Urinary bladder (tissue), 4 donors: ENCODE data around the gene PPY. TPM values are rescaled to one million over a fixed set of nuclear protein-coding genes. Genes with fewer than 3 reads are reported as not detected.

ENCODE experiments used
- DNase-seq: peaks from one replicate; pipeline ENCODE4 v3.0.0-alpha.2; 2015; ENCODE audit errors: extremely low spot score
- H3K27ac ChIP-seq: one replicate; pipeline ENCODE4 v1.5.1; 2013; ENCODE audit warnings: low read depth, mild to moderate bottlenecking, moderate library complexity
- H3K36me3 ChIP-seq: one replicate; pipeline ENCODE4 v1.6.1; 2013; ENCODE audit warnings: mild to moderate bottlenecking, moderate library complexity; ENCODE audit not compliant: insufficient read depth
- H3K4me1 ChIP-seq: one replicate; pipeline ENCODE4 v1.6.1; 2013; ENCODE audit warnings: mild to moderate bottlenecking, moderate library complexity; ENCODE audit not compliant: insufficient read depth
- H3K4me3 ChIP-seq: one replicate; pipeline ENCODE4 v1.5.1; 2013; ENCODE audit warnings: low read depth, low read length
- WGBS: extraction: QIAGEN DNeasy Blood & Tissue Kit; methylation state at CpG from one replicate; pipeline ENCODE4 v1.1.7; 2013; 5-methylcytosine and 5-hydroxymethylcytosine counted together
- polyA plus RNA-seq: library from polyadenylated mRNA; stranded (reverse); fragments of 200-250 nt; gene quantifications from one replicate; pipeline ENCODE4 v1.2.3, GENCODE V29; 2013
- total RNA-seq: library from RNA; depleted of rRNA; stranded (reverse); fragments of >200 nt; gene quantifications from one replicate; pipeline ENCODE4 v1.2.3, GENCODE V29; 2014
- donor health status: healthy with polysubstance abuse.
- donor health status: healthy.

The PPY gene
- total and polyA plus RNA-seq, 2 donors = not detected

GRCh38 chr17:43913584-43913983, 28.7 kb downstream of the PPY start:
- Histone ChIP-seq H3K36me3 (no peaks in the 10 kb centered on the region), H3K27ac (no peak overlapping the region), H3K4me1 (no peaks in the 10 kb centered on the region), H3K4me3 (no peak overlapping the region)
- 72% methylated on average over 6 of the region's 6 CpGs for WGBS
- DNase-seq = no peak

- H3K4me1 ChIP-seq = no peaks in the 10 kb centered on the region
- no peak overlapping the region for H3K4me3 ChIP-seq
- no peak for DNase-seq
- 48% methylated on average over 4 of the region's 4 CpGs for WGBS
- no peak overlapping the region for H3K27ac ChIP-seq
- no peaks in the 10 kb centered on the region for H3K36me3 ChIP-seq
These were observed 29.5 kb downstream of the PPY start for GRCh38 chr17:43912635-43913304.

- no peak for DNase-seq
These were observed 30.4 kb downstream of the PPY start for GRCh38 chr17:43911904-43912303.

GRCh38 chr17:43909537-43910231, 32.6 kb downstream of the PPY start:
- Histone ChIP-seq H3K4me1 (no peaks in the 10 kb centered on the region), H3K4me3 (no peak overlapping the region), H3K27ac (no peak overlapping the region), H3K36me3 (no peaks in the 10 kb centered on the region)
- no peak for DNase-seq
- WGBS = 64% methylated on average over 7 of the region's 7 CpGs

More at GRCh38 chr17:43911904-43912303, 30.4 kb downstream of the PPY start:
- H3K36me3 ChIP-seq = no peaks in the 10 kb centered on the region
- no peaks in the 10 kb centered on the region for H3K4me1 ChIP-seq
- H3K4me3 ChIP-seq = no peak overlapping the region
- WGBS = 67% methylated on average over 8 of the region's 8 CpGs
- H3K27ac ChIP-seq = no peak overlapping the region

GRCh38 chr17:43907998-43908721, 34.1 kb downstream of the PPY start:
- Histone ChIP-seq H3K4me1 (no peaks in the 10 kb centered on the region), H3K36me3 (no peaks in the 10 kb centered on the region), H3K27ac (no peak overlapping the region), H3K4me3 (peak overlapping the region; percentile 84)
- peak; percentile 64 for DNase-seq
- WGBS = 9% methylated on average over 26 of the region's 26 CpGs

GRCh38 chr17:43907425-43907981, 34.8 kb downstream of the PPY start, which contains the start of gene MPP2:
MPP2 (minus strand) TSS chr17:43907536; CDS start chr17:43904460, 3,076 bp downstream.
- Histone ChIP-seq H3K4me1 (no peaks in the 10 kb centered on the region), H3K36me3 (no peaks in the 10 kb centered on the region), H3K4me3 (peak within 1 kb of the TSS; percentile 84), H3K27ac (peak within 1 kb of the TSS; percentile 80)
- peak; percentile 76 for DNase-seq
- under 1% methylated on average over 36 of the region's 36 CpGs for WGBS

- H3K36me3 ChIP-seq = no peaks in the 10 kb centered on the region
- WGBS = under 1% methylated on average over 29 of the region's 29 CpGs
- H3K4me1 ChIP-seq = no peaks in the 10 kb centered on the region
- H3K27ac ChIP-seq = peak overlapping the region; percentile 80
- DNase-seq = no peak
- peak overlapping the region; percentile 84 for H3K4me3 ChIP-seq
These were observed 35.3 kb downstream of the PPY start for GRCh38 chr17:43906951-43907424.

GRCh38 chr17:43905985-43906852, 36.1 kb downstream of the PPY start:
- Histone ChIP-seq H3K4me1 (no peaks in the 10 kb centered on the region), H3K36me3 (no peaks in the 10 kb centered on the region), H3K27ac (peak overlapping the region; percentile 80), H3K4me3 (peak overlapping the region; percentile 84)
- peak; percentile 58 for DNase-seq
- 2% methylated on average over 37 of the region's 37 CpGs for WGBS

GRCh38 chr17:43905400-43905984, 36.8 kb downstream of the PPY start:
- Histone ChIP-seq H3K36me3 (no peaks in the 10 kb centered on the region), H3K4me3 (no peak overlapping the region), H3K4me1 (no peaks in the 10 kb centered on the region), H3K27ac (no peak overlapping the region)
- WGBS = 27% methylated on average over 3 of the region's 3 CpGs
- no peak for DNase-seq

GRCh38 chr17:43901861-43902589, 40.3 kb downstream of the PPY start:
- Histone ChIP-seq H3K4me1 (no peaks in the 10 kb centered on the region), H3K36me3 (no peaks in the 10 kb centered on the region), H3K27ac (no peak overlapping the region), H3K4me3 (no peak overlapping the region)
- no peak for DNase-seq
- 59% methylated on average over 7 of the region's 7 CpGs for WGBS

- Histone ChIP-seq H3K27ac (no peak overlapping the region), H3K4me3 (peak overlapping the region; percentile 5), H3K4me1 (no peaks in the 10 kb centered on the region), H3K36me3 (no peaks in the 10 kb centered on the region)
- DNase-seq = no peak
- 33% methylated on average over 13 of the region's 13 CpGs for WGBS
These were observed 41.2 kb downstream of the PPY start for GRCh38 chr17:43900858-43901754.
